HG02759 (cell line): Measurements from ENCODE around the gene HOXA6.
A peak's percentile ranks its signal among the peaks of the same experiment; 100 is the strongest.

Source experiments
- ATAC-seq: cut with Tn5 transposase; IDR thresholded peaks from one replicate; pipeline ENCODE4 v1.9.1; 2021; ENCODE audit warnings: mild to moderate bottlenecking, moderate library complexity; ENCODE audit not compliant: unreplicated experiment

Gene HOXA6

DNA sequence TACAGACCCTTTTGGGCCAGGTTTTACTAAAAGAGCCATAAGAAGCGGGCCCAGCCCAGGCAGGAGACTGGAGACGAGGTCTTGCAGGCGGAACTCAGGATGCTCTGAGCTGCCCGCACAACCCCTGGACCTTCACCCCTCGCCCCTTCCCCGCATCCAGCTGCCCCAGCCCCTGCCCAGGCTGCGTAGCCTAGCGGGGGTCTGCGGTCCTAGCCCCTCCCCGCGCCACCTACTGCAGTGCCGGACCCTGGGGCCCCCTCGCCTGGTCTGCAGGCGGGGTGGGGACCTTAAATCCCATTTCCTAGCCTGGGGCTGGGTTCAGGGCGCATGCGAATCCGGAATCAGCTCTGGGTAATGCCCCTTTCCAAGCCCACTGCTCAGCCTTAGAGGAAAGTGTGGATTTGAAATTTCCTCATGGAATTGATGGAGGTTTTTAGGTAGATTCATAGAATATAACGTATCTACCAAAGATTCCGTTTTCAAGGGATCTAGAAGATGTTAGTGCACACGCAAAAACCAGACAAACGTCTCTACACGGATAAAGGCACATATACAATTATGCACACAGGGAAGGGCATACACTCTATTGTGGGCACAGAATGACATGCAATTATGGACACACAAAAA, 5.4 kb upstream of the HOXA6 start:
- no peak for ATAC-seq

DNA sequence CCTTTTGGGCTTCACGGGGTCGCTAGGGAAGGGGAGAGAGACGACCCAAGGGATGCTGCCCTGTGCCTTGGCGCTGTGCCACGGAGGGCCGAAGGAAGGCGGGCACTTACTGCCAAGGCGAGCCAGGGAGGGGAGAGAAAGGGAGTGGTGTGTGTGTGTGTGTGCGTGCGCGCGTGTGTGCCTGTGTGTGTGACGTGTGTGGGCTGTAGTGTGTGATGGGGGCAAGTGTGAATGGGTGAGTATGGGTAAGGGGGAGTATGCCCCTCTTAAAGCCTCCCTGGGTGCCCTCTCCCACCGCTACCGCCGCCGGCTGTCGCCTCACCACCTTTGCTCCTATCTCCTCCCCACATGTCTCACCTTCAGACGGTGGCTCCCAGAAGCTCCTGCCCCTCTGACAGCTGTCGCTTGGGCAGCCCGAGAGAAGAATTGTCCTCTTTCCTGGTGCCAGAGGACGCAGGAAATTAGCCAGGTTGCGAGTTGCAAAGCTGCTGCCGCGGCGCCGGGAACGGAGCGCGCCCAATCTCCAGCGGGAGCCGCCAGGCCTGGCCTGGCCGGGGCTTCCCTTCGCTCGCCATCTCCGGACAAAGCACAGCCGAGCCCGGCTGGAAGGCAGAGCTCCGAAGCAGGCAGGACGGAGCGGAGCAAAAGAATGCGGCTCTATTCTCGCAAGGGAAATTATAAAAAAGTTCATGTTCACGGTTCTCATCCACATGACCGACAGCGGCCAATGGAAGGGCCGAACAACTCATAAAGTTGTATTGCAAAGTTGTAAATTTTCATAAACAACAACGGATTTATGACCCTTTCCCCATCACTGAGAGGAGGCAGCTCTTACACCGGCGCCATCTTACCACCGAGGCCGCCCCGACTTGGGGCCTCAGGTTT, 4.6 kb upstream of the HOXA6 start, which contains the start of gene HOXA3:
Gene HOXA3 (minus strand): TSS at position 653 of the 885 bp plus-strand sequence. CDS start 41,943 bp downstream, outside the sequence.
- ATAC-seq = no peak

DNA sequence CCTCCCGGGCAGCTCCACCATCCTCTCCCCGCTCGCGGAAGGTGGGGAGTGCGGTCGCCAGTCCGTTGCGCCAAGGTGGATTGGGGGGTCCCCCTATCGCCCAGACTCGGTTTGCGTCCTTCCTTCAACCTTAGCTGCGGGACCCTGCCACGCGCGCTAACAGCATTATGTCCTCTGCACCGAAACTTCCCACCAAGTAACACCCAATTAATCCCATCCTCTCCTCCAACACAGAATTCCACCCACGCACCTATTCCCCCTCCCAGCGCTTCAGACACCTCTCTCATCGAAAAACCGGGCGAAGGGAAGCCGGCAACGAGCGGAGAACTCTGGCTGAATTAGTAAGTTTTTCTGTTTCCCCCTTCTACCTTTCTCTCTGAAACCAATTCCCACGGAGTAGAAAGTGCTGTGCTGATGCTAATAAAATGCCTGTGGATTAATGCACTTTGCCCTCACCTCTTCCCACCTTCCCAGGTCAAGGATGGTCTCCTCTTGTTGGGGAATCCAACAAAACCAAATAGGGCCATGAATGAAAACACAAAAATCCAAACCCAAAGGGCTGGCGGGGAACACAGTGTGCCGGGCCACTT, 3.9 kb upstream of the HOXA6 start:
- no peak for ATAC-seq

- peak; percentile 86 for ATAC-seq
These were observed 3.2 kb upstream of the HOXA6 start for GRCh38 chr7:27150568-27151340.

DNA sequence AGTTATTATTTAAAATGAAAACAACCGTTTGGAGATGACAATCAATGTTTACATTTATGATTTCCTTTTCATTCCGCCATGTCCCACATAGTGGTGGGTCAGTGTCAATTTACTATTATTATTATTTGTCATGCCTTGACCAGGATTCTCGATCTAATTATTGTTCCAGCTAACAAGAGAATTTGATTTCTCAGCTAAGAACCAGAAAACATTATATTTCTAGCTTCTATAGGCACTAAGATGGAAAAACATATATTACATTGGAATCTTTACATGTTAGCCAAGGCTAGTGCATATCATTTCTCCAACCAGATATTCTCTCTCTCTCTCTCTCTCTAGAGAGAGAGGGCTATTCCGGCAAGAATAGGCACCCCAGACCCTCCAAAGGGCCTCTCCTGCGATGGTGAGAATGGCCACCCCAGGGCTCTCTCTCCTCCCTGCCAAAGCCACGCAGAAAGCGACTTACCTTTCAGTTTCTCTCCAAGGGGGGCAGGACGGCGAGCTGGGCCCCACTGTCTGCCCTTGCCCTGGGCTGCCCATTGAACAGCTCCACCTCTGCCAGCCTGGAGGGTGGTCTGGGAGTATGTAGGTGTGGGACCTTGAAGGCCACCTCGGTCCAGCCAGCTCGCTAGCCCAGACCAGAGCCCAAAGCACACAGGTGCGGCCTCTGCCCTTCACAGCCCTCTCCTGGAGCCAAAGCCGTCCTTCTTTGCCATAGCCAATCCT, 2.4 kb upstream of the HOXA6 start:
- no peak for ATAC-seq

GRCh38 chr7:27148756-27149641, 1.4 kb upstream of the HOXA6 start:
- no peak for ATAC-seq

- ATAC-seq = no peak
These were observed 619 bp upstream of the HOXA6 start for GRCh38 chr7:27148031-27148755.

- no peak for ATAC-seq
These were observed 929 bp downstream of the HOXA6 start for GRCh38 chr7:27146491-27147198.

DNA sequence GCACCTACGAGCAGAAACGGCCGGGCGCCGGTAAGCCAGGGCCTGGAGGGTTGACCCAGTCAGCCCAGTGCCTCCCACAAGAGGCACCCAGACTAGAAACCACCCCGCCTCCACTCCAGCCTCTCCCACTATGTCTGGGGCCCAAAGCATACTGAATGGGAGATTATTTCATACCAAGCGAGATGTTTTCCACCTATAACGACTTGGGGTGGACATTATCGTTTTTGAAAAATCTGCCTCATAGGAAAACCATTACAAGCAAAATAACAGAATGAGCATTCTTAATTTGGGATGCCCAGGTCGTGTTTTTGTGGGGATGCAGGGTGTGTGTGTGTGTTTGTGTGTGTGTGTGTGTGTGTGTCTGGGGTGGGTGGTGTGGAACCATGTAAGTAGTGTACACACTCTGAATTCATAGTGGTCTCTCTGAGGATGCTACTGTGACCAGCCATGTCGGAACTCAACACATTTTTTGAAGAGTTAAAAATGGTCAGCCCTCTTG, 1.6 kb downstream of the HOXA6 start:
- ATAC-seq = no peak

DNA sequence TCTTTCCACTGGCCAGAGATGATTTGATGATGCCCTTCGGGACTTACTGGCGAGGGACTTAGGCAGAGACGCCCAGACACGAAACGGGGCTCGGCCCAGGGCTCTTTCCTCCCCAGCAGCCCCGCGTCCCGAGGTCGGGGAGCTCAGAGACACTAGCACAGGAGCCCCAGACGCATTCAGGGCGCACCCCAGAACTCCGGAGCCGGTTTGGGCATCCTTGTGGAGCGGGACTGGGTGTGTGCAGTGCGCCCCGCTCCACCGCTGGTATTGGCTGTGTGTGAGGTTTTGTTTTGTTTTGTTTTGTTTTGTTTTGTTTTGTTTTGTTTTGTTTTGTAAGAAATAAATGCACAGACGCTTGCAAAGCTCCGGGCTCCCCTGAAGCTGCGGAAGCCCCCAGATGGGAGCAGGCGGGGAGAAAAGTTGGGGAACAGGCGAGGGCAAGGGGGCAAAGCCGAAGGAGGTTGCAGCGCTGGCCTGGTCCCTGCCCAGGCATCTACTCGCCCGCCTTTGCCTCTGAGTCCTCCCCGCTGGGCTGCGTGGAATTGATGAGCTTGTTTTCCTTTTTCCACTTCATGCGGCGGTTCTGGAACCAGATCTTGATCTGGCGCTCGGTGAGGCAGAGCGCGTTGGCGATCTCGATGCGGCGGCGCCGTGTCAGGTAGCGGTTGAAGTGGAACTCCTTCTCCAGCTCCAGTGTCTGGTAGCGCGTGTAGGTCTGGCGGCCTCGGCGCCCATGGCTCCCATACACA, 2.2 kb downstream of the HOXA6 start:
- ATAC-seq = no peak

DNA sequence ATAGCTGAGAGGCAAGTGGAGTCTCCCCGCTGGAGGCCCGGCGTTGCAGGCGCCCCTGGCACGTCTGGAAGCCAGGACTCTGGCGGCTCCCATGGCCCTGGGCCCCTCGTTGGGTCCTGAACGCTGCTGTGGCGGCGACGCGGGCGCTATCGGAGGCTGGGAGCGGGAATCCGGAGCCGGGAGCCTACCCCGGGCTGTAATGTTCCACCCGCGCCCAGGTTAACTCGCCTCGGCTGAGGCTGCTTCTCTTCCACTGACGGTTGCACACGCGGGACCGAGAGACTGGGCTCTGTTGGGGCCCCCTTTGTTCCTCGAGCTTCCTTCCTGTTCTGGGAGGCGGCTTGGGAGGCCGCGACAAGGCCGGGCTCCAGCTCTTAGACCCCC, 2.8 kb downstream of the HOXA6 start:
- no peak for ATAC-seq

DNA sequence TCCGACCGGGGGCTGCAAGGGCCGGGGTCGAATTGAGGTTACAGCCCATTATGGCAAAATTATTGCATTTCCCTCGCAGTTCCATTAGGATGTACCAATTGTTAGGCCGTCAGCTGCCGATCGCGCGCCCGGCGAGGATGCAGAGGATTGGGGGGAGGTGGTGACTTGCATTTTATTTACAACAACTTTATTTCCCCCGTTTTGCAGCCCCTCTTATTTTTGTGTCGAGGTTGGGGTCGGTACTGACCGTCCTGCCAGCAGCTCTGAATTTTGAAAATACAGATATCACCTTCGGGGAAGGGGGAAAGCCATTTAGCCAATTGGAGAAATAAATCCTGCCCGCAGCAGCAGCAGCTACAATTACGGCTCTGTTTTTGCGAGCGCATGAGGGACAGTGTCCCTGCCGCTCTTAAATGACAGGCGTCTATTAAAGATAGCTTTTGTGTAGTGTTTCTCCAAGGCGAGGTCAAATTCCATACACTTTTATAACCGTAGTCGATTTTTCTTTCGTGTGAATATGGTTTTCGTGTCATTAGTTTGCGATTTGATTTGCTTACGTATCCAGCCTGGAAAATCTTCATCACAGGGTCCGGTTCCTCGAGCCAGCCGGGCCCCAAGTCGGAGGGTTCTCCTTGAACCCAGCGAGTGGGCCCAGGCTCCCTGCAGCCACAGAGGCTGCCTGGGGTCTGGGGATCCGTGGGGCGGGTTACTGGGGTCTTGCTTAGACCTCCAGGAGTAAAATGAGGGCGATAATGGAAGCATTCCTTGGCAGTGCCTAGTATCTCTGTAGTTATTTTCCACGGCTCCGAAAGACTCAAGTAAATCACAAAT, 3.4 kb downstream of the HOXA6 start:
- no peak for ATAC-seq

DNA sequence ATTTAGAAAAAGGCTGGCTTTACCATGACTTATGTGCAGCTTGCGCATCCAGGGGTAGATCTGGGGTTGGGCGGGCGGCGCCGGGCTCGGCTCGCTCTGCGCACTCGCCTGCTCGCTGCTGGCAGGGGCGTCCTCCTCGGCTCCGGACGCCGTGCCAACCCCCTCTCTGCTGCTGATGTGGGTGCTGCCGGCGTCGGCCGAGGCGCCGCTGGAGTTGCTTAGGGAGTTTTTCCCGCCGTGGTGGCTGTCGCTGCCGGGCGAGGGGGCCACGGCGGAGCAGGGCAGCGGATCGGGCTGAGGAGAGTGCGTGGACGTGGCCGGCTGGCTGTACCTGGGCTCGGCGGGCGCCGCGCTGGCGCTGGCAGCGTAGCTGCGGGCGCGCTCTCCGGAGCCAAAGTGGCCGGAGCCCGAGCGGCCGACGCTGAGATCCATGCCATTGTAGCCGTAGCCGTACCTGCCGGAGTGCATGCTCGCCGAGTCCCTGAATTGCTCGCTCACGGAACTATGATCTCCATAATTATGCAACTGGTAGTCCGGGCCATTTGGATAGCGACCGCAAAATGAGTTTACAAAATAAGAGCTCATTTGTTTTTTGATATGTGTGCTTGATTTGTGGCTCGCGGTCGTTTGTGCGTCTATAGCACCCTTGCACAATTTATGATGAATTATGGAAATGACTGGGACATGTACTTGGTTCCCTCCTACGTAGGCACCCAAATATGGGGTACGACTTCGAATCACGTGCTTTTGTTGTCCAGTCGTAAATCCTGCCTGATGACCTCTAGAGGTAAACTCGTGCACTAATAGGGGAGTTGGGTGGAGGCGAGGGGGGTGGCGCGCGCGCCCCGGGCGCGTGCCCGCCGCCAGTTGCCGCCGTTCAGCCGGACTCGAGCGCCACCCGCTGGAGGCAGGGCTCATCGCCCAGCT, 4.3 kb downstream of the HOXA6 start, which contains the start of gene HOXA5:
Gene HOXA5 (minus strand): TSS at position 659 of the 927 bp plus-strand sequence. CDS start 74 bp downstream, at position 585.
- ATAC-seq = no peak

- no peak for ATAC-seq
These were observed 5.0 kb downstream of the HOXA6 start for GRCh38 chr7:27142580-27143022.

GRCh38 chr7:27141923-27142579, 5.5 kb downstream of the HOXA6 start:
- no peak for ATAC-seq
